SK-N-MC (cell line): Measurements from ENCODE around the gene ING1.
"Not testable (repeated sequence)": the region's sequence is repeated elsewhere in the genome, so short reads cannot be mapped to it uniquely, and the experiment has no call there.

Experiments used
- DNase-seq: peaks from one replicate; pipeline ENCODE4 v3.0.0-alpha.2; 2011; ENCODE audit warnings: low read depth, low spot score
- H3K27ac ChIP-seq: fragments of 200-600 bp; sonication (generic); 2 replicates; pipeline ENCODE4 v1.5.1; 2016; ENCODE audit warnings: mixed run types
- H3K36me3 ChIP-seq: fragments of 200-600 bp; sonication (generic); 2 replicates; pipeline ENCODE4 v1.6.1; 2017; ENCODE audit warnings: antibody characterized with exemption, low read length, mixed read lengths; ENCODE audit not compliant: insufficient read depth
- H3K4me3 ChIP-seq: fragments of 200-600 bp; sonication (generic); 2 replicates; pipeline ENCODE4 v1.5.1; 2016
- H3K9ac ChIP-seq: fragments of 200-600 bp; sonication (generic); 2 replicates; pipeline ENCODE4 v1.8.0; 2017; ENCODE audit warnings: mixed run types, mixed read lengths; ENCODE audit not compliant: insufficient read length
- H3K9me3 ChIP-seq: fragments of 200-600 bp; sonication (generic); 2 replicates; pipeline ENCODE4 v1.6.1; 2017; ENCODE audit warnings: low read depth, mild to moderate bottlenecking, antibody characterized with exemption, low read length, moderate library complexity, mixed read lengths
- EZH2 ChIP-seq: fragments of 200-600 bp; sonication (generic); IDR thresholded peaks from one replicate; pipeline ENCODE4 v1.6.1; 2017; ENCODE audit warnings: antibody characterized with exemption
- FOXP2 ChIP-seq: optimal IDR thresholded peaks from 2 replicates; pipeline ENCODE3; 2011; ENCODE audit warnings: mild to moderate bottlenecking, moderate library complexity; ENCODE audit not compliant: insufficient read depth; ENCODE audit errors: extremely low read length, control extremely low read depth
- POLR2AphosphoS5 ChIP-seq: IDR thresholded peaks from 2 replicates; pipeline ENCODE4 v1.6.1; 2012; ENCODE audit warnings: mild to moderate bottlenecking, low read depth, low read length, borderline replicate concordance

The ING1 gene

DNA sequence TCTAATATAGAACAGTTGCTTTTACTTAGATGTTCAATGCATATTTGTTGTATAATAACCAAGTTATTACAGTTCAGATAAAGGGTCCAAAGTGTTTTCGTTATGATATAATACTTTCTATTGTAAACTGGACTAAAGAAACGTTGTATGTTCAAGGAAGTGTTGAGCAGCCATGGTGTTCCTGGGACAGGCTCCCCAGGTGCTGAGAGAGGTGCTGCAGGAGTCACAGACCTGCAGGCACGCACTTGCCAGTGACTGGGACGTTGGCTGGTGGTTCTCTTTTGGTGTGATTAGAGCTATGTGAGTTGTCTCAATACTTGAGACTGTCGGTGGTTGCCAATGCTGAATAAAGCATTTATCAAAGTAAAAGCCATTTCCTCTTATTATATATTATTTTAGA is 9.5 kb downstream of the ING1 start:
- TF ChIP-seq POLR2AphosphoS5 (no peak), EZH2 (no peak), FOXP2 (no peak)
- H3K9ac ChIP-seq, result no peak overlapping the region
- H3K4me3 ChIP-seq, result no peak overlapping the region
- no peaks in the 10 kb centered on the region for H3K9me3 ChIP-seq
- peaks cover 11% of the 10 kb centered on the region for H3K36me3 ChIP-seq
- DNase-seq, result no peak
- no peak overlapping the region for H3K27ac ChIP-seq

GRCh38 chr13:110723598-110723997 is 10.1 kb downstream of the ING1 start:
- Histone ChIP-seq H3K27ac (peak overlapping the region; percentile 17; the same call in 1 of the 2 replicates), H3K36me3 (peaks cover 11% of the 10 kb centered on the region), H3K9ac (no peak overlapping the region), H3K9me3 (no peaks in the 10 kb centered on the region), H3K4me3 (no peak overlapping the region)
- TF ChIP-seq FOXP2 (no peak), POLR2AphosphoS5 (no peak), EZH2 (no peak)
- DNase-seq, result no peak

GRCh38 chr13:110726153-110726552 is 12.7 kb downstream of the ING1 start:
- H3K9me3 ChIP-seq, H3K4me3 ChIP-seq, H3K27ac ChIP-seq: not testable (repeated sequence)

DNA sequence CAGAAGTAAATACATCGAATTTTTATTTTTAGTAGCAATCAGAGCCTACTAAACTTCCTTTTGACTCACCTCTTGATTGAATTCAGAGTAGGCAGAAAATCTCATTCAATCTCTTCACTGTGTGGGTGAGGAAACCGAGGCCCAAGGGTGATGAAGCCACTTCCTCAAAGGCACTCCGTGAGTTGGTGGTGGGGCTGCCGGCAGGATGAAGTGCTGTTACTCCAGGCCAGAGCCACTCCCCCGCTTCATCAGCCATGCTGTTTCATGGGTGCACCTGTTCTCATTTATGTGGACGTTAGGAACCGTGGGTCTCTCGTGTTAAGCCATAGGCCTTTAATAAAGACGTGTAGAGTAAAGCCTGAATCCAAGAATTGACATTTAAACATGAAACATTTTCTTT is 13.2 kb downstream of the ING1 start:
- H3K9ac ChIP-seq, result no peak overlapping the region
- H3K9me3 ChIP-seq, result no peaks in the 10 kb centered on the region
- no peak for DNase-seq
- H3K4me3 ChIP-seq, result no peak overlapping the region
- no peak overlapping the region for H3K27ac ChIP-seq
- H3K36me3 ChIP-seq, result no peaks in the 10 kb centered on the region
- TF ChIP-seq FOXP2 (no peak), EZH2 (no peak), POLR2AphosphoS5 (no peak)

More at GRCh38 chr13:110726153-110726552, 12.7 kb downstream of the ING1 start:
- not testable (repeated sequence) for DNase-seq, H3K9ac ChIP-seq, H3K36me3 ChIP-seq

DNA sequence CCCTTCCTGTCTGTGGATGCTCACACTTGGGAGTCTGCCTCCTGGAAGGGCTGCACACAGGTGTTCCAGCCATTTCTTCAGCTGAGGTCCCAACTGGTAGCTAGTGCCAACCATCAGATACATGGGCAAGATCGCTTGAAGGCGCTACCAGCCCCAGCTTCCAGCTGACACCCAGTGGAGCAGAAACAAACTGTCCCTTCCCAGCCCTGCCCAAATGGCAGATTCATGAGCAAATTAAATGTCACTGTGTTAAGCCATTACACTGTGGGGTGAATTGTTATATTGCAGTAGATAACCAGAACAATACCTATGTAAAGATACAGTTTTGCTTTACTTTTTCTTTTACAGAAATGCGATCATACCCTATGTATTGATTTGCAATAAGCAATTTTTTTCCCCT is 17.6 kb downstream of the ING1 start:
- no peaks in the 10 kb centered on the region for H3K9me3 ChIP-seq
- no peak overlapping the region for H3K27ac ChIP-seq
- TF ChIP-seq FOXP2 (no peak), EZH2 (no peak), POLR2AphosphoS5 (no peak)
- no peak overlapping the region for H3K4me3 ChIP-seq
- H3K36me3 ChIP-seq, result no peaks in the 10 kb centered on the region
- no peak overlapping the region for H3K9ac ChIP-seq
- DNase-seq, result no peak

DNA sequence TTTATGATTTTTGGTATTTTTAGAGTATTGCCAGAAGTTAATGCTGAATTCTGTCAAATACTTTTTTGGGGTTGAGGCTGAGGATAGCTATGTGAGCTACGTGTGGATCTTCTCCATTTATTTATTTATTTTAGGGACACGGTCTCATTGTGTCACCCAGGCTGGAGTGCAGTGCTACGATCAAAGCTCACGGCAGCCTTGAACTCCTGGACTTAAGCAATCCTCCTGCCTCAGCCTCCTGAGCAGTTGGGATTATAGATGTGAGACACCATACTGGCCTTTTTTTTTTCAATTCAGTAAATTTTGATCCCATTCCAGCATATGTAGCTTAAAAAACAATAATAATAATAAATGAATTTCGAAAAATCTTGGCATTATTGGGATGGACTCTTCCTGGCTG is 21.1 kb downstream of the ING1 start:
- H3K9ac ChIP-seq, result no peak overlapping the region
- H3K4me3 ChIP-seq, result no peak overlapping the region
- no peak for DNase-seq
- H3K9me3 ChIP-seq, result no peaks in the 10 kb centered on the region
- TF ChIP-seq POLR2AphosphoS5 (no peak), FOXP2 (no peak), EZH2 (no peak)
- H3K27ac ChIP-seq, result no peak overlapping the region
- no peaks in the 10 kb centered on the region for H3K36me3 ChIP-seq

GRCh38 chr13:110737555-110737954 is 24.1 kb downstream of the ING1 start:
- H3K36me3 ChIP-seq, result no peaks in the 10 kb centered on the region
- no peak for DNase-seq
- no peaks in the 10 kb centered on the region for H3K9me3 ChIP-seq
- no peak overlapping the region for H3K4me3 ChIP-seq
- H3K27ac ChIP-seq, result no peak overlapping the region
- no peak overlapping the region for H3K9ac ChIP-seq
- TF ChIP-seq EZH2 (no peak), POLR2AphosphoS5 (no peak), FOXP2 (no peak)

DNA sequence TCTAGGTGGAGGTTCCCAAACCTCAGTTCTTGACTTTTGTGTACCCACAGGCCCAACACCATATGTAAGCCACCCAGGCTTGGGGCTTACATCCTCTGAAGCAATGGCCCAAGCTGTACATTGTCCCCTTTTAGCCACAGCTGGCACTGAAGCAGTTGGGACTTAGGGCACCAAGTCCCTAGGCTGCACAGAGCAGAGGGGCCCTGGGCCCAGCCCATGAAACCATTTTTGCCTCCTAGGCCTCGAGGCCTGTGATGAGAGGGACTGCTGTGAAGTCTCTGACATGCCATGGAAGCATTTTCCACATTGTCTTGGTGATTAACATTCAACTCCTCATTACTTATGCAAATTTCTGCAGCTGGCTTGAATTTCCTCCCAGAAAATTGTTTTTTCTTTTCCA is 30.2 kb downstream of the ING1 start:
- H3K9ac ChIP-seq, result no peak overlapping the region
- TF ChIP-seq FOXP2 (no peak), POLR2AphosphoS5 (no peak), EZH2 (no peak)
- no peaks in the 10 kb centered on the region for H3K9me3 ChIP-seq
- no peaks in the 10 kb centered on the region for H3K36me3 ChIP-seq
- no peak overlapping the region for H3K4me3 ChIP-seq
- H3K27ac ChIP-seq, result no peak overlapping the region
- DNase-seq, result no peak

GRCh38 chr13:110746438-110746837 is 32.9 kb downstream of the ING1 start:
- Histone ChIP-seq H3K27ac (no peak overlapping the region), H3K9me3 (no peaks in the 10 kb centered on the region), H3K36me3 (no peaks in the 10 kb centered on the region), H3K9ac (no peak overlapping the region), H3K4me3 (no peak overlapping the region)
- no peak for TF ChIP-seq EZH2
- no peak for TF ChIP-seq POLR2AphosphoS5
- no peak for TF ChIP-seq FOXP2
- DNase-seq, result no peak
